GM18867 (cell line): ENCODE results near the gene ASB10.

Source experiments
- ATAC-seq: cut with Tn5 transposase; IDR thresholded peaks from one replicate; pipeline ENCODE4 v1.9.1; 2021; ENCODE audit warnings: mild to moderate bottlenecking, moderate library complexity; ENCODE audit not compliant: unreplicated experiment

Gene ASB10

GRCh38 chr7:151167197-151167961 lies 19.7 kb downstream of the ASB10 start, which contains the start of gene GBX1:
GBX1 (minus strand) TSS chr7:151167694; CDS start chr7:151167548, 146 bp downstream.
- ATAC-seq: no peak

- no peak for ATAC-seq
Measured at GRCh38 chr7:151166629-151167196, 20.3 kb downstream of the ASB10 start.

- no peak for ATAC-seq
Measured at GRCh38 chr7:151161757-151162156, 25.3 kb downstream of the ASB10 start.

- no peak for ATAC-seq
Measured at GRCh38 chr7:151157645-151158329, 29.3 kb downstream of the ASB10 start.

- ATAC-seq: no peak
Measured at GRCh38 chr7:151152643-151153513, 34.2 kb downstream of the ASB10 start.

- ATAC-seq: no peak
Measured at GRCh38 chr7:151150388-151150787, 36.7 kb downstream of the ASB10 start.

- ATAC-seq: no peak
Measured at GRCh38 chr7:151148319-151149259, 38.5 kb downstream of the ASB10 start.

GRCh38 chr7:151146761-151147160 lies 40.3 kb downstream of the ASB10 start:
- ATAC-seq: no peak

- no peak for ATAC-seq
Measured at GRCh38 chr7:151144387-151144786, 42.7 kb downstream of the ASB10 start.

- no peak for ATAC-seq
Measured at GRCh38 chr7:151143261-151144015, 43.6 kb downstream of the ASB10 start.

GRCh38 chr7:151142686-151143040 lies 44.4 kb downstream of the ASB10 start:
- ATAC-seq: no peak

GRCh38 chr7:151141855-151142685 lies 45.0 kb downstream of the ASB10 start:
- ATAC-seq: no peak

- no peak for ATAC-seq
Measured at GRCh38 chr7:151141311-151141854, 45.7 kb downstream of the ASB10 start.

- ATAC-seq: no peak
Measured at GRCh38 chr7:151140826-151141225, 46.2 kb downstream of the ASB10 start.

GRCh38 chr7:151139791-151140190 lies 47.3 kb downstream of the ASB10 start:
- ATAC-seq: no peak

- no peak for ATAC-seq
Measured at GRCh38 chr7:151139071-151139790, 47.8 kb downstream of the ASB10 start.

- no peak for ATAC-seq
Measured at GRCh38 chr7:151138153-151138851, 48.7 kb downstream of the ASB10 start.
